WERI-Rb-1 (cell line): Measurements from ENCODE around the gene FTCD.
A peak's percentile ranks its signal among the peaks of the same experiment; 100 is the strongest.

ENCODE experiments used
- DNase-seq: peaks from one replicate; pipeline ENCODE4 v3.0.0-alpha.2; 2020
- H3K27ac ChIP-seq: fragments of 250-450 bp; sonication (Bioruptor Pico); 2 replicates; pipeline ENCODE4 v1.5.1; 2020; ENCODE audit warnings: mild to moderate bottlenecking, moderate library complexity
- H3K27me3 ChIP-seq: fragments of 250-450 bp; sonication (Bioruptor Pico); 2 replicates; pipeline ENCODE4 v1.5.1; 2021; ENCODE audit warnings: mild to moderate bottlenecking, low read depth, moderate library complexity; ENCODE audit not compliant: insufficient read depth, severe bottlenecking
- H3K36me3 ChIP-seq: fragments of 250-450 bp; sonication (Bioruptor Pico); 2 replicates; pipeline ENCODE4 v1.5.1; 2020; ENCODE audit warnings: mild to moderate bottlenecking, moderate library complexity
- H3K4me3 ChIP-seq: 2 replicates; pipeline ENCODE4 v1.5.1; 2011; ENCODE audit warnings: low read depth, mild to moderate bottlenecking, control low read depth, low read length
- H3K9me3 ChIP-seq: fragments of 250-450 bp; sonication (Bioruptor Pico); 2 replicates; pipeline ENCODE4 v1.5.1; 2021; ENCODE audit warnings: mild to moderate bottlenecking, moderate library complexity; ENCODE audit not compliant: severe bottlenecking
- TF ChIP-seq, protein P1 (sequence below): IDR thresholded peaks from 2 replicates; pipeline ENCODE4 v1.5.1; 2011; ENCODE audit warnings: low read depth, mild to moderate bottlenecking, control low read depth, inconsistent platforms, low read length

FTCD gene

DNA sequence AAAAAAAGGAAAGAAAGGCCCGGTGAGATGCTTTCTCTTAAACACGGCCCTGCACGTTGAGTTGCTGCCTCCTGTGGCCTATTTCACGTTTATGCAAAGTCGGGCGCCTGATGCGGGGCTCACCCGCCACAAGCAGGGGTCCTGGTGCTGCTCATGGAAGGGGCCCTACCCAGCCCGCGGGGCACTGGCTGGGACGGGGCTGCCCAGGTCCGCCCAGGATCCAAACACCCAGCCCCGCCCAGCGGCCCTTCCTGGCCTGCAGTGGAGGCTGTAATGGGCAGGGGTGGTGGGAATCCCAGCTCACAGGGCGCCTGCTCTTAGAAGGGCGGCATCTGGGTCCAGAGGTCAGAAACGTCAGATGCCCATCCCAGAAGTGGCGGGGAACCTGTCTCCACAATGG lies 55.9 kb downstream of the FTCD start:
- H3K9me3 ChIP-seq = peaks cover 2% of the 10 kb centered on the region
- TF ChIP-seq, protein P1, sequence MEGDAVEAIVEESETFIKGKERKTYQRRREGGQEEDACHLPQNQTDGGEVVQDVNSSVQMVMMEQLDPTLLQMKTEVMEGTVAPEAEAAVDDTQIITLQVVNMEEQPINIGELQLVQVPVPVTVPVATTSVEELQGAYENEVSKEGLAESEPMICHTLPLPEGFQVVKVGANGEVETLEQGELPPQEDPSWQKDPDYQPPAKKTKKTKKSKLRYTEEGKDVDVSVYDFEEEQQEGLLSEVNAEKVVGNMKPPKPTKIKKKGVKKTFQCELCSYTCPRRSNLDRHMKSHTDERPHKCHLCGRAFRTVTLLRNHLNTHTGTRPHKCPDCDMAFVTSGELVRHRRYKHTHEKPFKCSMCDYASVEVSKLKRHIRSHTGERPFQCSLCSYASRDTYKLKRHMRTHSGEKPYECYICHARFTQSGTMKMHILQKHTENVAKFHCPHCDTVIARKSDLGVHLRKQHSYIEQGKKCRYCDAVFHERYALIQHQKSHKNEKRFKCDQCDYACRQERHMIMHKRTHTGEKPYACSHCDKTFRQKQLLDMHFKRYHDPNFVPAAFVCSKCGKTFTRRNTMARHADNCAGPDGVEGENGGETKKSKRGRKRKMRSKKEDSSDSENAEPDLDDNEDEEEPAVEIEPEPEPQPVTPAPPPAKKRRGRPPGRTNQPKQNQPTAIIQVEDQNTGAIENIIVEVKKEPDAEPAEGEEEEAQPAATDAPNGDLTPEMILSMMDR = no peak
- H3K27me3 ChIP-seq = no peaks in the 10 kb centered on the region
- peak; percentile 13 for DNase-seq
- H3K36me3 ChIP-seq = no peaks in the 10 kb centered on the region
- H3K4me3 ChIP-seq = no peak overlapping the region
- no peak overlapping the region for H3K27ac ChIP-seq

DNA sequence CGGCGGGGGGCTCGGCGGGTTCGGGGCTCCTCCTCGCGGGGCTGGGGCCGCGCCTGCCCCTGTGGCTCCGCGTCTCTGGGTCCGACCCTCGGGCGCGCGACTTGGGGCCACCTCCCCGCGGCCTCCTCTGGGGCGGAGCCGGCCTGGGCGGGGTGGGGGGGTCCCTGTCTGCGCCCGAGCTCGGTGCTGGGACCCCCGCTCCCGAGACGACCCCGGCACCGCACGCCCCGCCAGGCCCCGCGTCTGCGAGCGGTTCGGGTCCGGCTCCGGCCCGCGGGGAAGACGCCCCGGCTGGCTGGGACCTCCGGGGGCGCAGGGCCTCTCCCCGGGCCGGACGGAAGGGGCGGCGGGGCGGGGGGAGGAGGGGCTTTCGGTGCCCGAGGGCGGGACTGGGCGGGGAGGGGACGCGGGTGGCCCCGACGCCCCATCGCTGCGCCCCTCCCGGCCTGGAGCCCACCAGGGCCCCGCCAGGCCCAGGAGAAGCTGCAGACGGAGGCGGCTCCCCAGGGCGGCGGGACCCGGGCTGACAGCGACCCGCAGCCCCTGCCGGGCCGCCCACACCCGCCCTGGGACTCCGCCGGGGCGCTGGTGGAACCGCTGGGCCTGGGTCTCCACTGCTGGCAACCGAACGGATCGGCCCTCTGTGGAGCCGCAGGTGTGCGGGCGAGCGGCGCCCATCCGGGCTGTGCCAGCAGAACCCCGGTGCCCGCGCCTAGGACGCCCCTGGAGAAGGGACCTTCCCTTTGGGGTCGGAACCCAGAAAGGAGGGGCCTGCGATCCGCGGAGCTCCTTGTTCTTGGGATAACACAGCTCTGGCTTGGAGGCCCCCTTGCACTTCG lies 56.9 kb downstream of the FTCD start:
- DNase-seq = peak; percentile 25

DNA sequence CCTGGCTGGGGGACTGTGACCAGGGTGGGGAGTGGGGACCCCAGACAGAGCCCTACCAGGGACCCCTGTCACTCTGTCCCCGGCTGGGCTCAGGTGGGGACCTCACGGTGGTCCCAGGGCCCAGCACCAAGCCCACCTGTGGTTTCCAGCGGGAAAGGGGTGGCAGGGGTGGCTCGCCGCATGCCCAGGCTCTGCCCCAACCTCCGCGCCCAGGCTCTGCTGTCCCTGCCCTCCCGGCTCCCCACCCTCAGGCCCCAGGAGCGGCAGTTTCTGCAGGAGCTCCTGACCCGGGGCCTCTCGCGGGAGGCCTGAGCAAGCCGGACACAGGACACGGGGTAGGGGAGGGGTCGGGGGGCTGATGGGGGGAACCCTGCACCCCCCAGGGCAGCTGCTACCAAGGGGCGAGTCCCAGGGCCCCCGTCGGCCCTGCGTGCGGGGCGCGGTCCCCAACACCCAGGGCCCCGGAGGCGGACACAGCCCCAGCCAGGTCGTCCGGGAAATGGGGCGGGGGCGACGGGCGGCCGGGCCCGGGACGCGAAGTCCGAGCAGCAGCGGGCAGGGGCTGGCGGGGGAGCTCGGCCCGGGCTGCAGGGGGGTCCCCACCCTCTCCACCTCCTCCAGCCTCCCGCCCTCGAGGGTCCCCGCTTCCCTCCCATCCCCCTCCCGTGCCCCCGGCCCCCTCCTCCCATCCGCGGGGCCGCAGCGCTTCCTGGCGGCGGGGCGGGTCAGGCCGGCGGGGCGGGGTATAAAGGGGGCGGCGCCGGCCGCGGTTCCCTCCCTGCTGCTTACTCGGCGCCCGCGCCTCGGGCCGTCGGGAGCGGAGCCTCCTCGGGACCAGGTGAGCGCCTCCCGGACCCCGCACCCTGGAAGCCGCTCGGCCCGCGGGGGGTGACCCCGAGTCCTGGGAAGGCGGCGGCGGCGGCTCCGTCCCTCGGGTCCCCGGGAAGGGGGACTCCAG lies 57.8 kb downstream of the FTCD start, which contains the start of gene COL6A2:
COL6A2 (plus strand) TSS at position 777 of the 958 bp plus-strand sequence.
- Histone ChIP-seq H3K4me3 (peak within 1 kb of the TSS; percentile 54), H3K9me3 (peaks cover 2% of the 10 kb centered on the region), H3K36me3 (no peaks in the 10 kb centered on the region), H3K27ac (peak within 1 kb of the TSS; percentile 52), H3K27me3 (no peaks in the 10 kb centered on the region)
- DNase-seq = peak; percentile 76
- TF ChIP-seq, protein P1 = 0 out of 2 replicates have a peak, but pooled peaks have one; percentile 6

More for the DNA sequence above, 56.9 kb downstream of the FTCD start:
- Histone ChIP-seq H3K9me3 (peaks cover 2% of the 10 kb centered on the region), H3K27me3 (no peaks in the 10 kb centered on the region), H3K27ac (peak overlapping the region; percentile 52), H3K36me3 (no peaks in the 10 kb centered on the region), H3K4me3 (peak overlapping the region; percentile 54)
- TF ChIP-seq, protein P1 = no peak

DNA sequence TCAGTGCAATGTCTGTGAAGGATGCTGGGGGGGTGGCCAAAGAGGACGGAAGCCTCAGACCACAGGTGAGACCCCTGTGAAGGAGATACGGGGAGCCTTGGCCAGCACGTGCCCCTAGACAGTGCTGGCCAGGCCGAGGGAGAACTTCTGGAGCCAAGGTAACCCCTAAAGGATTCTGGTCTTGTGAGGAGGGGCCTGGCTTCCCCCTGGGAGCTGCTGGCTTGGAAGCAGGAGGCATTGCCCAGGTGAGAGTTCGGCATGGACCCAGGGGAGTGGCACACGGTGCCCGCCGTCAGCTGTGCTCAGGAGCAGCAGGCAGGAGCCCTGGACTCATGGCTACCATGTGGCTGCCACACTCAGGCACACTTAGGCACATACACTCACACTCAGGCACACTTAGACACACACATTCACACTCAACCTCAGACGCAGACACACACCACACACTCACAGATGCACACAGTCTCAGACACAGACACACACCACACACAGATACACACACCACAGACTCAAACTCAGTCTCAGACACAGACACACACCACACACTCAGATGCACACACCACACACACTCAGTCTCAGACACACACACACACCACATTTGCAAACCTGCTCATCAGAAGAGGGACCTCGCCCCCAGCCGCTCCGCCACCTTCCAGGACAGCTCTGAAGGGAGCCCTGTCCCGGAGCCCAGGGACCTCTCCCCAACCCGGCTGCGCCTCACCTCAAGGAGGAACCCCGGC lies 58.6 kb downstream of the FTCD start:
- Histone ChIP-seq H3K27ac (no peak overlapping the region), H3K36me3 (no peaks in the 10 kb centered on the region), H3K9me3 (no peaks in the 10 kb centered on the region), H3K27me3 (no peaks in the 10 kb centered on the region), H3K4me3 (no peak overlapping the region)
- DNase-seq = peak; percentile 16
- TF ChIP-seq, protein P1 = no peak

DNA sequence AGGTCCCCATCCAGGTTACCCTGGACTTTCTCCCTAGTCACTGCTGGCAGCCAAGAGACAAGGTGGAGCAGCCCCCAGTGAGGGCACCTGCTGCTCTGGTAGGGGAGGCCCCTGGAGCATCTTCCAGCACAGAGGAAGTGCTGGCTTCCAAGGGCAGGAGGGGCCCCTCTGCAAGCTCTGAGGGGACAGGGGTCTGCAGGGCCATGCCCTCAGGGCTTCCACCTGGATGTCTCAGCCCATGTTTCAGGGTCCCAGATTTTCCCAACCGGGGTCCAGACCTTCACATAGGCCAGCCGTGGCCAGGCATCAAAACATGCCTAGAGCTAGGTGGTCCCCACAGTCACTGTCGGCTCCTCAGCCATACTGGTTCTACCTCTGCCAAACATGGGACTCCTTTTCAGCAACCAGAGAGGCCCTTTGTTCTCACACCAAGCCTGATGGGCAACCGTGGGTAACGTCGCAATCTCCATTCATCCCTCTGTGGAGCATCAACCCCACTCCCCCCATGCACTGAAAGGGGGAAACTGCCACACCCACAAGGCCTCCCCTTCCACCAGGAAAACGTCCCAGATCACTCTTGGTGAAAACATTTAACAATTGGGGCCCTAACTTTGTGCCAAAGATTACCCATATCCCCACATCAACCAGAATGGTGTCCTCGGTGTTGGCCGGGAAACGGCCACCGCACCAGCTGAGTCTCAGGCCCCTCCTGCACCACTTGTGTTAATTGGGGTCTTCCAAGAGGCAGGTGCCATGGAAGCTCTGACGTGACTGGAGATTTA lies 59.4 kb downstream of the FTCD start:
- Histone ChIP-seq H3K9me3 (no peaks in the 10 kb centered on the region), H3K4me3 (no peak overlapping the region), H3K36me3 (no peaks in the 10 kb centered on the region), H3K27ac (no peak overlapping the region), H3K27me3 (no peaks in the 10 kb centered on the region)
- DNase-seq = peak; percentile 7
- TF ChIP-seq, protein P1 = no peak
